Measurements from ENCODE around the gene DCAF12L1. TPM values are rescaled to one million over a fixed set of nuclear protein-coding genes. Genes with fewer than 3 reads are reported as not detected.

Gene DCAF12L1
- polyA plus RNA-seq, 1 donor (not counting 4 experiments of a cell fraction or from before 2014, with no cell fraction given): not detected

DNA sequence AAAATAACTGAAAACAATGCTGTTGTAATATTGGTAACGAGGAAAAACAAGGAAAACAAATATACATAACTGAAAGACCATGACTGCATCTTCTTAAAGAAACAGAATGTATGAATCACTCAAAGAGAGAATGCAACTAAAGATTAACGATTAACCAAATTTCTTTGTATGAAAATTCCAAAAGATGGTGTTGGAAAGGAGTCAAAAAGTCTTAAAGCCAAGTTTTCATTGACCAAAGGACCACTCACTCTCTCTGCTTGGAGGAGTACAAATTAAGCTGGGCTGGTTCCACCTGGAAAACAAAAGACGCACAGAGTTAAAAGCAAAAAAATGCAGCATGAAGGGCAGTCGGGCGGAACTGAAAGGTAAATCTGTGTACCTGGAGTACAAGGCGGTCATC, 1.8 kb downstream of the DCAF12L1 start:
- TF ChIP-seq, protein P1, sequence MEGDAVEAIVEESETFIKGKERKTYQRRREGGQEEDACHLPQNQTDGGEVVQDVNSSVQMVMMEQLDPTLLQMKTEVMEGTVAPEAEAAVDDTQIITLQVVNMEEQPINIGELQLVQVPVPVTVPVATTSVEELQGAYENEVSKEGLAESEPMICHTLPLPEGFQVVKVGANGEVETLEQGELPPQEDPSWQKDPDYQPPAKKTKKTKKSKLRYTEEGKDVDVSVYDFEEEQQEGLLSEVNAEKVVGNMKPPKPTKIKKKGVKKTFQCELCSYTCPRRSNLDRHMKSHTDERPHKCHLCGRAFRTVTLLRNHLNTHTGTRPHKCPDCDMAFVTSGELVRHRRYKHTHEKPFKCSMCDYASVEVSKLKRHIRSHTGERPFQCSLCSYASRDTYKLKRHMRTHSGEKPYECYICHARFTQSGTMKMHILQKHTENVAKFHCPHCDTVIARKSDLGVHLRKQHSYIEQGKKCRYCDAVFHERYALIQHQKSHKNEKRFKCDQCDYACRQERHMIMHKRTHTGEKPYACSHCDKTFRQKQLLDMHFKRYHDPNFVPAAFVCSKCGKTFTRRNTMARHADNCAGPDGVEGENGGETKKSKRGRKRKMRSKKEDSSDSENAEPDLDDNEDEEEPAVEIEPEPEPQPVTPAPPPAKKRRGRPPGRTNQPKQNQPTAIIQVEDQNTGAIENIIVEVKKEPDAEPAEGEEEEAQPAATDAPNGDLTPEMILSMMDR (optimal IDR thresholded peaks at IDR 0.05 in 1 of 3, IDR thresholded peaks at IDR 0.05 in 1 of 3, conservative IDR thresholded peaks at IDR 0.05 in 1 of 3; ENCODE audit: extremely low read depth in 1 of 3, insufficient read depth in 2 of 3, low read length in 3 of 3): no peak
- TF ChIP-seq EZH2 (IDR thresholded peaks at IDR 0.05; ENCODE audit: low read length): no peak
- H3K4me1 ChIP-seq (ENCODE audit: control insufficient read depth, extremely low read depth, insufficient read depth, low read length): no peaks in the 10 kb centered on the region
- no peaks in the 10 kb centered on the region for H3K79me2 ChIP-seq (ENCODE audit: control insufficient read depth, insufficient read depth, low read length)
- FAIRE-seq (no peak), DNase-seq (ENCODE audit: low read depth, low spot score) (no peak)
- H3K27me3 ChIP-seq (ENCODE audit: control insufficient read depth, extremely low read depth, insufficient read depth, low read length): no peaks in the 10 kb centered on the region
- no peak overlapping the region for H3K4me2 ChIP-seq (ENCODE audit: control insufficient read depth, extremely low read depth, insufficient read depth, low read depth, low read length)
- H3K9me3 ChIP-seq (ENCODE audit: control insufficient read depth, low read depth, low read length): peaks cover 3% of the 10 kb centered on the region
- no peak overlapping the region for H3K27ac ChIP-seq (ENCODE audit: control insufficient read depth, insufficient read depth, low read length)
- no peaks in the 10 kb centered on the region for H4K20me1 ChIP-seq (ENCODE audit: control insufficient read depth, extremely low read depth, insufficient read depth, low read length)
- no peaks in the 10 kb centered on the region for H3K9me1 ChIP-seq (ENCODE audit: control insufficient read depth, extremely low read depth, insufficient read depth, low read length)
- no peaks in the 10 kb centered on the region for H3K36me3 ChIP-seq (ENCODE audit: control insufficient read depth in 2 of 2, extremely low read depth in 1 of 2, insufficient read depth in 2 of 2, low read length in 2 of 2)
- dilution Hi-C loops (cut with MboI; ENCODE audit: extremely low pct_ligation_motif_present, low sequenced_read_pairs): no loop called here
- no peak overlapping the region for H3K9ac ChIP-seq (ENCODE audit: control insufficient read depth, extremely low read depth, insufficient read depth, low read length)
- H3K4me3 ChIP-seq (ENCODE audit: control insufficient read depth in 2 of 3, extremely low read depth in 1 of 3, insufficient read depth in 2 of 3, low read depth in 1 of 3, low read length in 3 of 3): no peak overlapping the region
- no peak overlapping the region for H2AFZ ChIP-seq (ENCODE audit: control insufficient read depth, low read length)

DNA sequence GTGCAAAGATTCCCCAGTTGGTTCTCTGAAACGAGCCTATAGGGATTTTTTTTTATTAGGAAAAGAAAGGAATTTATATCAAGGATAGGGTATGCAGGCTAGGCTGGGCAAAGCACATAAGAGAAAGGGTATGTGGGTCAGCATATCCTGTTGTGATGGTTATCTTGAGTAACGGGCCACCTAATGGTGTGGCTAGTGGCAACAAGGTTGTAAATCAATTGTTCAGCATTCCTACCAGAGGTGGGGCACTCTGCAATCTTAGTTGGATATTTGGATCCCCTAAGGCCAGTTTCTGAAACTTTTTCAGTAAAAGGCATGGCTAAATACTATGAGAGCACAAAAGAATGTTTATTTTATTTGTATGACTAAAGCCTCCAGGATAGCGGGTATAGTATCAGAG, 42.7 kb downstream of the DCAF12L1 start:
- TF ChIP-seq EZH2 (IDR thresholded peaks at IDR 0.05; ENCODE audit: low read length): no peak
- TF ChIP-seq, protein P1 (optimal IDR thresholded peaks at IDR 0.05 in 1 of 3, IDR thresholded peaks at IDR 0.05 in 1 of 3, conservative IDR thresholded peaks at IDR 0.05 in 1 of 3; ENCODE audit: extremely low read depth in 1 of 3, insufficient read depth in 2 of 3, low read length in 3 of 3): no peak
- Histone ChIP-seq H3K27me3 (ENCODE audit: control insufficient read depth, extremely low read depth, insufficient read depth, low read length) (no peaks in the 10 kb centered on the region), H4K20me1 (ENCODE audit: control insufficient read depth, extremely low read depth, insufficient read depth, low read length) (no peaks in the 10 kb centered on the region), H2AFZ (ENCODE audit: control insufficient read depth, low read length) (no peak overlapping the region), H3K9me3 (ENCODE audit: control insufficient read depth, low read depth, low read length) (no peaks in the 10 kb centered on the region), H3K4me1 (ENCODE audit: control insufficient read depth, extremely low read depth, insufficient read depth, low read length) (no peaks in the 10 kb centered on the region), H3K79me2 (ENCODE audit: control insufficient read depth, insufficient read depth, low read length) (no peaks in the 10 kb centered on the region), H3K9ac (ENCODE audit: control insufficient read depth, extremely low read depth, insufficient read depth, low read length) (no peak overlapping the region), H3K27ac (ENCODE audit: control insufficient read depth, insufficient read depth, low read length) (no peak overlapping the region), H3K9me1 (ENCODE audit: control insufficient read depth, extremely low read depth, insufficient read depth, low read length) (no peaks in the 10 kb centered on the region), H3K4me2 (ENCODE audit: control insufficient read depth, extremely low read depth, insufficient read depth, low read depth, low read length) (no peak overlapping the region), H3K36me3 (ENCODE audit: control insufficient read depth in 2 of 2, extremely low read depth in 1 of 2, insufficient read depth in 2 of 2, low read length in 2 of 2) (no peaks in the 10 kb centered on the region), H3K4me3 (ENCODE audit: control insufficient read depth in 2 of 3, extremely low read depth in 1 of 3, insufficient read depth in 2 of 3, low read depth in 1 of 3, low read length in 3 of 3) (no peak overlapping the region)
- FAIRE-seq: no peak
- no peak for DNase-seq (ENCODE audit: low read depth, low spot score)
- dilution Hi-C loops (cut with MboI; ENCODE audit: extremely low pct_ligation_motif_present, low sequenced_read_pairs): no loop called here

Small RNA genes within 50 kb of the gene (small RNA-seq; reads per million reads assigned to genes)
- 0 reads per million in 3 experiments for gene Z69908.1 (ENCODE audit: insufficient read length in 3 of 3, low read depth in 3 of 3, low replicate concordance in 1 of 3)
